Measurements from ENCODE around the gene RND1. TPM values are rescaled to one million over a fixed set of nuclear protein-coding genes. Genes with fewer than 3 reads are reported as not detected.
"Not testable (repeated sequence)": the region's sequence is repeated elsewhere in the genome, so short reads cannot be mapped to it uniquely, and the experiment has no call there.

The RND1 gene
- 0.11 TPM for total RNA-seq
- long read RNA-seq, partial matches to known transcripts = 0 of 1 reads
- long read RNA-seq, other reads (novel, unspliced or antisense) = 0 of 1 reads

GRCh38 chr12:48865281-48866051 lies at the start of gene RND1:
Gene RND1, minus strand, starts transcription at chr12:48865870. Its CDS starts 103 bp downstream, at chr12:48865767.
- DNase-seq = peak; percentile 90
- intact Hi-C loops (cut with DNase I) = no loop called here
- peak; percentile 99 for ATAC-seq (ENCODE audit: poor library complexity)

GRCh38 chr12:48910196-48910595 lies 44.5 kb upstream of the RND1 start:
- DNase-seq = no peak
- ATAC-seq (ENCODE audit: poor library complexity) = no peak
- intact Hi-C loops (cut with DNase I) = no loop called here

DNA sequence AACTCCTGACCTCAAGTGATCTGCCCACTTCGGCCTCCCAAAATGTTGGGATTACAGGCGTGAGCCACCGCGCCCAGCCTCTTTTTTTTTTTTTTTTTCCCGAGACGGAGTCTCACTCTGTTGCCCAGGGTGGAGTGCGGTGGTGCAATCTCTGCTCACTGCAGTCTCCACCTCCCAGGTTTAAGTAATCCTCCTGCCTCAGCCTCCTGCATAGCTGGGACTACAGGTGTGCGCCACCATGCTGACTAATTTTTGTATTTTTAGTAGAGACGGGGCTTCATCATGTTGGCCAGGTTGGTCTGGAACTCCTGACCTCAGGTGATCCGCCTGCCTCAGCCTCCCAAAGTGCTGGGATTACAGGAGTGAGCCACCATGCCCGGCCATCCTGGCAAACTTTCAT lies 44.0 kb upstream of the RND1 start:
- intact Hi-C loops (cut with DNase I); DNase-seq; ATAC-seq (ENCODE audit: poor library complexity): not testable (repeated sequence)

GRCh38 chr12:48907245-48907644 lies 41.6 kb upstream of the RND1 start:
- intact Hi-C loops (cut with DNase I) = no loop called here
- DNase-seq (no peak), ATAC-seq (ENCODE audit: poor library complexity) (no peak)

DNA sequence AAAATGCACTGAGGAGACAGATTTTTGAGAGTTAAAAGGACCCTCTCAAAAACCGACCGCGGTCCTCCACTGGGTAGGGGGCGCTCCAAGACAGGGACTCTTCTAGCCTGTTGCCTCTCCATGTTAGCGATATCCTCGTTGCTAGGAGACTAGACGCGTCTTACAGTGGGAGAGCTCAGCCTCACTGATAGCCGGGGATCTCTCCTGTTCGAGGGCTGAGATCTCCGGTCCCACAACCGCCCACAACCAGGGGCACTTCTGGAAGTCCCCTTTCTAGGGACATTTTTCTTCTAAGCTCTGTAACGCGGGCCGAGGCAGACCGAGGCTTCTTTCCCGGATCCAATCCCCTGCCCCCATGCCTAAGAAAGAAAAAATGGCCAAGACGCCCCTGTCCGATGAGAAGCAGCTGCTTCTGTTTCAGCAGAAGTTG lies 38.3 kb upstream of the RND1 start:
- ATAC-seq (ENCODE audit: poor library complexity) (peak; percentile 94), DNase-seq (peak; percentile 79)
- intact Hi-C loops (cut with DNase I) = no loop called here

DNA sequence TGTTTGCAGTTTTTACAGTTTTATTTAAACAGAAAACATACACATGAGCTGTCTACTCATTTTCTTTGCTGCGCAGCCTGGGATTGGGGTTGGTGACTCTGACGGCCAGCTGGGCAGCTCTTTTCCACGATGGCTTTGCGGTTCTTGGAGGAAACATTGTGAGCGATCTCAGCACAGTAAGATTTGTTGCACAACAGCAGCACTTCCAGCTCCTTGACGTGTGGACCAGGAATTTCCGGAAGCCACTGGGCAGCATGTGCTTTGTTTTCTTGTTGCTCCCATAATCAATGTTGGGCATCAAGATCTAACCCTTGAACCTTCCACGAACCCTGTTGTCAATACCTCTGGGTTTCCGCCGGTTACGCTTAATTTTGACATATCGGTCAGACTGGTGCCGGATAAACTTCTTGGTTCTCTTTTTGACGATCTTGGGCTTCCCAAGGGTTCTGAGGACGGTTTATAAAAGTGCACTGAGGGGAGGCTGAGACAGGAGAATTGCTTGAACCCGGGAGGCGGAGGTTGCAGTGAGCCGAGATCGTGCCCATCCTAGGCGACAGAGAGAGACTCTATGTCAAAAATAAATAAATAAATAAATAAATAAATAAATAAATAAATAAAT lies 37.8 kb upstream of the RND1 start:
- no peak for ATAC-seq (ENCODE audit: poor library complexity)
- intact Hi-C loops (cut with DNase I) = no loop called here
- no peak for DNase-seq

- intact Hi-C loops (cut with DNase I) = no loop called here
- ATAC-seq (ENCODE audit: poor library complexity) = no peak
- no peak for DNase-seq
These were observed 35.6 kb upstream of the RND1 start for GRCh38 chr12:48901278-48901677.

DNA sequence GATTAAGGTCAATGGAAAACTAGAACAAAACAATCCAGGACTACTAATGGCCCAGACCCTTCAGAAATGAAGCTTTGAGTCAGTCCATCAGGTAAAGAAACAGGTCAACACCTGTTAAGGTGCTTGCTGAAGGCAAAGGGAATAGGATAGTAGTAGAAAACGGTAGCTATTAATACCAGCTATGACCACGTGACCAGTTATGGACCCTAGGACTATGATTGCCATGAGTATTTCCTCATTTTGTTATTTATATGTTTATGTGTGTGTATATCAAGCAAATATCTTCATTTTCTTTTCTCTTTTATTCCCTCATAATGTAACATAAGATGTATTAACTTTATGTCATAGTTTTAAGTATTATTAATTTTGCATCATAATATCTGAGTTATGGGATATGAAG lies 34.0 kb upstream of the RND1 start:
- no peak for ATAC-seq (ENCODE audit: poor library complexity)
- intact Hi-C loops (cut with DNase I) = no loop called here
- DNase-seq = no peak

GRCh38 chr12:48894271-48894670 lies 28.6 kb upstream of the RND1 start:
- intact Hi-C loops (cut with DNase I) = no loop called here
- ATAC-seq (ENCODE audit: poor library complexity) = no peak
- DNase-seq = no peak

GRCh38 chr12:48890657-48891418 lies 25.2 kb upstream of the RND1 start:
- ATAC-seq (ENCODE audit: poor library complexity) (peak; percentile 98), DNase-seq (peak; percentile 87)
- intact Hi-C loops (cut with DNase I) = loop anchor here (2.0 kb wide), 1 partner anchor 38 kb away; the partner anchor contains the start of gene DDX23

DNA sequence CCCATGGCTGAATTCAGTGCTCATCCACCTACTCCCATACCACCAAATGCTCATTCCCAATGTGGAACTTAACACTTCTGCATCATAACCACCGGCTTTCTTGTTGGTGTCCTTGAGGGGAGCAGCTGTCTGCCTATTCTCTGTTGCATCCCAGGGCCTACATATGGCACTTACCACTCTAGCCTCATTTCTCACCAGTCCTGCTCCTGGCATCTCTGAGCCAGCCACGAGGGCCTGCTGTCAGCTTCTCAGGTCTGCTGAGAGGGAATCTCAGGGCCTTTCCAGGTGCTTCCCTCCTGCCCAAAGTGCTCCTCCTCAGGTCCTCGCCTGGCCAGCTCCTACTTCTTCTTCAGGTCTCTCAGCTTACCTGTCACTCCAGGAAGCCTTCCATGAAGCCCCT lies 24.0 kb upstream of the RND1 start:
- ATAC-seq (ENCODE audit: poor library complexity) (no peak), DNase-seq (no peak)
- intact Hi-C loops (cut with DNase I) = loop anchor here (2.0 kb wide), 1 partner anchor 37 kb away; the partner anchor contains the start of gene DDX23

GRCh38 chr12:48883305-48884161 lies 17.9 kb upstream of the RND1 start:
- intact Hi-C loops (cut with DNase I) = no loop called here
- DNase-seq = no peak
- no peak for ATAC-seq (ENCODE audit: poor library complexity)

- DNase-seq (no peak), ATAC-seq (ENCODE audit: poor library complexity) (no peak)
- intact Hi-C loops (cut with DNase I) = no loop called here
These were observed 17.3 kb upstream of the RND1 start for GRCh38 chr12:48882972-48883304.

DNA sequence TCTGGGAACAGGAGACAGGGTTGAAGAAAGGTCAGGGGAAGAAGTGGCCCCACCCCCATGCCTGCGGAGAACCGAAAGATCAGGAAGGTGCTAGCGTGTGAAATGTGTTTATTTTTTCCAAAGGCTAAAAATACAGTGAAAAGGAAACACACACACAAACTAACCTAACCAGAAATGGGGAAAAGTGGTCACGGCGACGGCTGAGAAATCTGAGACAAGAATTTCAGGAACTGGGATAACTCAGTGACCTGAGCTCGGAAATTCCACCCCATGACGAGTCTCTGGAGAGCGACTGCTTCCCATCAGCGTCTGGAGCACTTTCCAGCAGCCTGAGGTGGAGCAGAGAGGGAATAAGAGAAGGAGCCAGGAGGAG lies 16.6 kb upstream of the RND1 start:
- ATAC-seq (ENCODE audit: poor library complexity) = no peak
- intact Hi-C loops (cut with DNase I) = no loop called here
- no peak for DNase-seq

GRCh38 chr12:48881686-48882314 lies 16.1 kb upstream of the RND1 start:
- intact Hi-C loops (cut with DNase I) = no loop called here
- no peak for ATAC-seq (ENCODE audit: poor library complexity)
- no peak for DNase-seq

DNA sequence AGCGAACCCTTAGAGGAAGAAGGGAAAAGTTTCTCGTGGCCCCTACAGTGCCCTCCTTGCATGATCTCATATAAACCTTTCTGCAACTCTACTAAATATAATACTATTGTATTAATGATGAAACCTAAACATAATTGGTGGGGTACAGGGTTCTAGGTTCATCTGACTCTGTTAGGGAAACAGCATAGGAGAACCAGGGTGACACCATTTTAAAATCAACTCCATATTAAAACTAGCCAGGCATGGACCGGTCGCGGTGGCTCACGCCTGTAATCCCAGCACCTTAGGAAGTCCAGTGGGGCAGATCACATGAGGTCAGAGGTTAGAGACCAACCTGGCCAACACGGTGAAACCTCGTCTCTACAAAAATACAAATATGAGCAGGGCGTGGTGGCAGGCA lies 15.0 kb upstream of the RND1 start:
- no peak for DNase-seq
- intact Hi-C loops (cut with DNase I) = no loop called here
- ATAC-seq (ENCODE audit: poor library complexity) = no peak

DNA sequence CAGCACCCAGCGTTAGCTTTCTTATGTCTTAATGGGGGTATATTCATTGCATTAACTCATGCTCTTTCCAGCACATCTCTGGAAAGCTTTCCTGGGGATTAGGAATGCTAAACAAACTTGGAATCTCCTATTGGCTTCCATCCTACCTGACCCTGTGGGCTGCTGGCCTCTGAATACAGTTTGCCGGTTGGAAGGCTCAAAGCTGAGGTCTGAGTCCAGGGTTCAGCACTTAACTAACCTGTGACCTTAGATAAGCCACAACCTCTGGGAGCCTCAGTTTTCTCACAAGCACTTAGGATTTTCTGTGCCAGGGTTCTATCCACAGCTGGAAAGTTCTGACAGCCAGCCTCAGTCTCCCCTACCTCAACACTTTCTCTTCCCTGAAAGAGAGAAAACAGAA lies 12.9 kb upstream of the RND1 start:
- no peak for ATAC-seq (ENCODE audit: poor library complexity)
- no peak for DNase-seq
- intact Hi-C loops (cut with DNase I) = no loop called here

DNA sequence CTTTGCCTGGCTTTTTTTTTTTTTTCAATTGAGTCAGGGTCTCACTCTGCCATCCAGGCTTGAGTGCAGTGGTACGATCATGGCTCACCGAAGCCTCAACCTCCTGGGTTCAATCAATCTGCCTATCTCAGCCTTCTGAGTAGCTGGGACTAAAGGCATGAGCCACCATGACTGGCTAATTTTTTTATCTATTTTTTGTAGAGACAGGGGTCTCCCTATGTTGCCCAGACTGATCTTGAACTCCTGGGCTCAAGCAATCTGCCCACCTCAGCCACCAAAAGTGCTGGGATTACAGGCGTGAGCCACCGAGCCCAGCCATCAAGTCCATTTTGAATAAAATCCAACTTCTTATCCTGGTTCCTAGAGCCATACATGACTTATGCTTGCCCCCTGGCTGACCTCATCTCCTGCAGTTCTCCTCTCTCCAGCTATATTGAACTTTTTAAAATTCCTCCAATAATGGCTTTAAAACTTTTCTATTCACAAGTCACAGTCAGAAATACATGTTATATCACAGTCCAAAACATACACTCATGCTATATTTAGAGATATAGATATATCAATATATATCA lies 10.4 kb upstream of the RND1 start:
- intact Hi-C loops (cut with DNase I) = no loop called here
- no peak for ATAC-seq (ENCODE audit: poor library complexity)
- DNase-seq = no peak

Data from Right ventricle myocardium superior (tissue), 1 donor.